Neutrophil (primary cell): ENCODE data around the gene SOD3.

ENCODE experiments used
- H3K27ac ChIP-seq: fragments of 200-600 bp; sonication (generic); 2 replicates; pipeline ENCODE4 v1.5.1; 2016; ENCODE audit warnings: mild to moderate bottlenecking, moderate library complexity
- H3K27me3 ChIP-seq: fragments of 200-600 bp; sonication (generic); 2 replicates; pipeline ENCODE4 v1.6.0; 2016; ENCODE audit warnings: mild to moderate bottlenecking
- H3K36me3 ChIP-seq: fragments of 200-600 bp; sonication (generic); 2 replicates; pipeline ENCODE4 v1.5.1; 2017
- H3K4me1 ChIP-seq, 2 experiments: fragments of 200-600 bp in 1 of 2; sonication (generic) in 1 of 2; 1 replicate in 1 of 2; 2 replicates in 1 of 2; pipeline versions ENCODE4 v1.5.1 to v1.6.1; 2013 to 2016; ENCODE audit warnings: low read depth in 1 of 2, low read length in 1 of 2, mild to moderate bottlenecking in 1 of 2, moderate library complexity in 1 of 2; ENCODE audit not compliant: control insufficient read depth in 1 of 2, insufficient read depth in 1 of 2
- H3K4me3 ChIP-seq, 2 experiments: fragments of 200-600 bp in 1 of 2; sonication (generic) in 1 of 2; 1 replicate in 1 of 2; 2 replicates in 1 of 2; pipeline ENCODE4 v1.5.1; 2013 to 2016; ENCODE audit warnings: low read depth in 1 of 2, low read length in 1 of 2, mild to moderate bottlenecking in 1 of 2, moderate library complexity in 1 of 2
- H3K9me3 ChIP-seq: fragments of 200-600 bp; sonication (generic); 2 replicates; pipeline ENCODE4 v1.5.1; 2016
- CTCF ChIP-seq: fragments of 200-600 bp; sonication (generic); IDR thresholded peaks from 2 replicates; pipeline ENCODE4 v1.5.1; 2016; ENCODE audit warnings: antibody characterized with exemption

SOD3 gene

GRCh38 chr4:24816797-24817196, 21.4 kb downstream of the SOD3 start:
- H3K4me3 ChIP-seq: no peak overlapping the region
- no peaks in the 10 kb centered on the region for H3K4me1 ChIP-seq
- no peaks in the 10 kb centered on the region for H3K27me3 ChIP-seq
- TF ChIP-seq CTCF: no peak
- H3K27ac ChIP-seq: no peak overlapping the region
- H3K9me3 ChIP-seq: no peaks in the 10 kb centered on the region
- H3K36me3 ChIP-seq: no peaks in the 10 kb centered on the region

GRCh38 chr4:24820541-24820940, 25.2 kb downstream of the SOD3 start:
- H3K27me3 ChIP-seq: no peaks in the 10 kb centered on the region
- no peaks in the 10 kb centered on the region for H3K9me3 ChIP-seq
- H3K4me1 ChIP-seq: no peaks in the 10 kb centered on the region
- no peak overlapping the region for H3K27ac ChIP-seq
- H3K36me3 ChIP-seq: no peaks in the 10 kb centered on the region
- no peak for TF ChIP-seq CTCF
- no peak overlapping the region for H3K4me3 ChIP-seq

- H3K9me3 ChIP-seq: no peaks in the 10 kb centered on the region
- H3K4me1 ChIP-seq: no peaks in the 10 kb centered on the region
- H3K27ac ChIP-seq: no peak overlapping the region
- no peaks in the 10 kb centered on the region for H3K36me3 ChIP-seq
- H3K27me3 ChIP-seq: no peaks in the 10 kb centered on the region
- H3K4me3 ChIP-seq: no peak overlapping the region
- no peak for TF ChIP-seq CTCF
Observed at GRCh38 chr4:24824720-24825119, 29.3 kb downstream of the SOD3 start.

GRCh38 chr4:24831637-24832036, 36.3 kb downstream of the SOD3 start:
- Histone ChIP-seq H3K27me3 (no peaks in the 10 kb centered on the region), H3K9me3 (no peaks in the 10 kb centered on the region), H3K36me3 (no peaks in the 10 kb centered on the region), H3K4me3 (no peak overlapping the region), H3K4me1 (no peaks in the 10 kb centered on the region), H3K27ac (no peak overlapping the region)
- TF ChIP-seq CTCF: no peak

- Histone ChIP-seq H3K4me3 (no peak overlapping the region), H3K27me3 (no peaks in the 10 kb centered on the region), H3K27ac (no peak overlapping the region), H3K9me3 (no peaks in the 10 kb centered on the region), H3K4me1 (no peaks in the 10 kb centered on the region), H3K36me3 (no peaks in the 10 kb centered on the region)
- TF ChIP-seq CTCF: no peak
Observed at GRCh38 chr4:24835696-24836095, 40.3 kb downstream of the SOD3 start.

- Histone ChIP-seq H3K36me3 (no peaks in the 10 kb centered on the region), H3K9me3 (no peaks in the 10 kb centered on the region), H3K4me1 (no peaks in the 10 kb centered on the region), H3K27ac (no peak overlapping the region), H3K27me3 (no peaks in the 10 kb centered on the region), H3K4me3 (no peak overlapping the region)
- no peak for TF ChIP-seq CTCF
Observed at GRCh38 chr4:24836661-24837242, 41.4 kb downstream of the SOD3 start.
